Activated CD4-positive, alpha-beta T cell treated with anti-CD3 and anti-CD28 coated beads for 24 hours (primary cell): ENCODE data around the gene WNT11.
"Not testable (repeated sequence)": the region's sequence is repeated elsewhere in the genome, so short reads cannot be mapped to it uniquely, and the experiment has no call there.

Experiments used
- DNase-seq, 2 donors: peaks; one replicate each; pipeline ENCODE4 v3.0.0-alpha.2; 2020; ENCODE audit warnings: low read depth in 2 of 2

Gene WNT11

GRCh38 chr11:76201672-76202412, 4.5 kb downstream of the WNT11 start:
- no peak for DNase-seq

- DNase-seq: no peak
Measured at GRCh38 chr11:76201056-76201455, 5.2 kb downstream of the WNT11 start.

- no peak for DNase-seq
Measured at GRCh38 chr11:76200006-76200940, 6.0 kb downstream of the WNT11 start.

- not testable (repeated sequence) for DNase-seq
Measured at GRCh38 chr11:76198691-76199090, 7.6 kb downstream of the WNT11 start.

DNA sequence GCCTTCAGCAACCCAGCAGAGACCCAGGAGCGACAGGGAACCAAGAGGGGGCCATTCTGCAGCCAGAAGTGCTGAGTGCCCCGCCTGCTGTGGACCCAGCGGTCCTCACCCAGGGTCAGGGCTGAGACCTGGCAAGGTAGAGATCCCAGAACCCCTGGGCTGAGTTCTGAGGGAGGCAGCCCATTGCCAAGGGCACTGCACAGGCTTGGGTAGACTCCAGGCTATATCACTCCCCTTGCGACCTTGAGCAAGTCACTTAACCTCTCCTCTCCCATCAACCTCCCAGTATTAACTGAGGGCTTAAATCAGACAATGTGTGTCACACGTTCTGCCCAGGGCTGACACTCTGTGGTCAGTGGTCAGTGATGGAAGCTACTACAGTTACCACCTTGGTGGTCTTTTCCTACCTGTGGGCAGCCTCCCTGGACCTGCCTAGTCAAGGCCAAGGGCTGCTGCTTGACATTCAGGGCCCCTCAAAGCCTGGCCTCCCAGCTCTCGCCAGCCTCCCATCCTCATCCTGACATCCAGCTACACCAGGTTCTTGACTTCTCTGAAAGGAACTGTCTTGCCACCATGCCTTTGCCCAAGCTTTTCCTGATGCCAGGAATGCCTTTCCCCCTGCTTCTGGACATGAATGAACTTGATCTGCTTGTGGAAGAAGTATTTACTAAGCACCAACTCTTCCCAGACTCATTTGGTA, 8.2 kb downstream of the WNT11 start:
- no peak for DNase-seq

- DNase-seq: no peak
Measured at GRCh38 chr11:76197332-76197731, 9.0 kb downstream of the WNT11 start.

DNA sequence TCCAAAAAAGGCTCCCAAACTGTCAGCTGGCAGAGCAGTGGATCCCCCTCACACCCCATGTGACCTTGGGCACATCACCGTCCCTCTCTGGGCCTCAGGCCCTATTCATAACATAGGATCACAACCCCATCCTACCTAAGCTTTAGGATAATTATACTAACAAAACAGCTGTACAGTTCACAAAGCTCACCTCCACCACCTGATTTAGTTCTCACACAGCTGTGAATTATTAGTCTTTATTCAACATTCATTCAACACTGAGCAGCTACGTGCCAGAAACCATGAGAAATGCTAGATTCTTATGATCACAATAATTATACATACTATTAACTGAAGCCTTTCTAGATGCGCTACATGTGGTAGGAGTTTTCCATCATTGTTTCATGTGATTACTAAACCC, 9.5 kb downstream of the WNT11 start:
- DNase-seq: no peak

- DNase-seq: no peak
Measured at GRCh38 chr11:76194872-76195668, 11.2 kb downstream of the WNT11 start.

- DNase-seq: no peak
Measured at GRCh38 chr11:76193219-76193618, 13.1 kb downstream of the WNT11 start.

GRCh38 chr11:76190376-76190775, 15.9 kb downstream of the WNT11 start:
- no peak for DNase-seq

GRCh38 chr11:76189682-76190081, 16.6 kb downstream of the WNT11 start:
- DNase-seq: no peak

- no peak for DNase-seq
Measured at GRCh38 chr11:76188873-76189272, 17.4 kb downstream of the WNT11 start.

DNA sequence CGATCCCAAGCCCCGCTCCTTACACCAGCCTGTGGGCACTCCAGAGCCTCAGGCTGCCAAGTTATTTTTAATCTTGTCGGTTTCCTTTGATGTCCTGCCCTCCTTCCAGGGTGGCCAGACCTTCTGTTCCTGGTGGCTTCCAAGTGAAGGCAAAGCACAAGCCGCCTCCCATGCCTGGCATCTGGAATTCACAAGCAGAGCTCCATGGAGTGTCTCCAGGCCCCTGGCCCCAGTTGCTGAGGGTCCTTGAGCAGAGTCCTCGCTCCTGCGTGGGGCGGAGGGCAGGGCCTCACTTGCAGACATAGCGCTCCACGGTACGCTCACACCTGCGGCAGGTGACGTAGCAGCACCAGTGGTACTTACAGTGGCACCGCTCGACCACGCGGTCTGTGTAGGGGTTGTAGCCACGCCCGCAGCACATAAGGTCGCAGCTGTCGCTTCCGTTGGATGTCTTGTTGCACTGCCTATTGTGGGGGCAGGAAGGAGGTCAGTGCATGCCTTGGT, 19.5 kb downstream of the WNT11 start:
- no peak for DNase-seq

- no peak for DNase-seq
Measured at GRCh38 chr11:76185931-76186401, 20.3 kb downstream of the WNT11 start.

GRCh38 chr11:76185511-76185910, 20.8 kb downstream of the WNT11 start:
- no peak for DNase-seq

DNA sequence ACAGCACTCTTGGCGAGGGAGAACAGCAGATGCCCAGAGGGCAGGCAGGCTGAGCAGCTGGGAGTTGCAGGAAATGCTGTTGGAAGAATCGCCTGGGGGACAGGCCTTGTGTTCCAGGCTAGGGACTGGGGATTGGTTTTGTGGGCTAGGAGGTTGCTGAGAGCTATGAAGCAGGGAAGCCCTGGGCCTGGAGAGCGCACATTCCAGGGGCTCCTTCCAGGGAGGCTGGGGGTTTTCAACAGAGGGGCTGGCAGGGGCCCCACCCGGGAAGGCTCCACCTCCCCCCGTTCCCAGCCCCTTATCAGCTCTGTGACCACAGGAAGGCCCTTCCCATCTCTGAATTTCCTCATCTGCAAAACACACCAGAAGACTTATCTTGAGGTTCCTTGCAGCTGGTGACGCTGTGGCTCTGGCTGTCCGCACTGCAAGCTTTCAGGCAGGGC, 21.7 kb downstream of the WNT11 start:
- no peak for DNase-seq

DNA sequence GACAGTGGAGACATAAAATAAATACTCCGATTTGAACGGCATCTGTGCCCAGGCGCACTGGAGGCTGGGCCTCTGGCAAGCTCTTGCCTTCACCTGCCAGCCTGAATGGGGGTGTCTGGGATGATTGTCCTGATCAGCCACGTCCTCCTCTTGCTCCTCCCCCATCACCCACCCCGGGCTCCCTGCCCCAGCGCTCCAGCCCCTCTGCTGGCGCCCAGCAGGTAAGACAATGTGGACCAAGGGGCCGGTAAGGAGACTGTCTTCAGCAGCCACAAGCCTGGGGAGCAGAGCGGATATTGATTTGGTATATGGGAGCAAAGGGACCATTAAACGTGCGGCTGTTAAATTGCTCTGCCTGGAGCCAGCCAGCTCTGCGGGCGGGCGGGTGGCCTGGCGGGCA, 24.9 kb downstream of the WNT11 start:
- no peak for DNase-seq

DNA sequence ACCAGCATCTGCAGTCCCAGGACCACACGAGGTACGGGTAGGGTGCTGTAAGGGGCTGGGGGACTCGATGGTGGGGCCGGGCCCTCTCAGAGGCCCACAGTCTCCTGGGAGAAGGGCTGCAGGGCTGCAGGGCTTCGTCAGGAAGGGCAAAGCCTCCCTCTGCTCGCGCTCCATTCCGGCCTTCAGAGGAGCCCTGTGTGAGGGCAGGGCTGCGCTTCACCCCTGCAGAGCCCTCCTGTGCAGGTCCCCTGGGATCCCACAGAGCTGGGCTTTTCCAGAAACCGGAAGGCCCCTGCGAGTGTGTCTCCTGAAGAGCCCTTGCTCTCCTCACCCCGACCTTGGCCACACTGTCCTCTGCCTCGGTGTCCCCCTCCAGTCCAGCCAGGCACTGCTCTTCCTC, 27.2 kb downstream of the WNT11 start:
- no peak for DNase-seq

DNA sequence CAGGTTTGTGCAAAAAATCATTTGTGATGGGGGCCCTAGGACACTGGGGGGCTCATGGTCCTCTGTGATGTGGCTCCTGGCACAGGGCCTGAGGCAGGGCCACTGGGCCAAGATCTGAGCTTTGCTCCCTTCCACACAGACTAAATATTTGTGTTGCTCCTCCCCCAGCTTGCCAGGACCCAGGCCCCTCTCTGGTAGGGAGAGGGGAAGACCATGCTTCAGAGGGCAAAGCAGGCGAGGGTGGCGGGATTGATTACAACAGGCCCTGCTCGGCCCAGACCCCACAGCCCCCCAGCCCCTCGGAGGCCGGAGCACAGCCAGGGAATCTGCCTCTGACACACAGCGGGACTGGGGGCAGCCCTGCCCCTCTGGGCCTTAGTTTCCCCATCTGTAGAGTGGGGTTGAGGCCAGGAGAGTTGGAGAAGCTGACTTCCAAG, 29.0 kb downstream of the WNT11 start:
- DNase-seq: no peak

GRCh38 chr11:76176463-76176862, 29.8 kb downstream of the WNT11 start:
- no peak for DNase-seq

DNA sequence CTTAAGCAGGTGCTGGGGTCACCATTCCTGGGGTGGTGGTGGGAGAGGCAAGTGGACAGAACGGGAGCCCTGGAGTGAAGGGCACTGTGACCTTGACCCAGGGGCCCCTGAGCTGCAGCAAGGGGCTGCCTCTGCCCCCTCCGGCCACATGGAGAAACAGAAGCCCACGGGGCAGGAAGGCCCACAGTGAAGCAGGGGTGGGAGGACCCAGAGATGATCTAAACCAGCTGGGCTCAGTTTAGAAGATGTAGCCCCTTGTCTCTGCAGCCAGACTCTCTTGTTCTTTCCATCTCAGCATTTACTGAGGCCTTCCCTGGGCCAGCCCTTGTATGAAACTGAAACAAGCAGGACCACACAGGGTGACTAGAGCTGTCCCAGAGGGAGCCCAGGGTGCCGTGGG, 30.5 kb downstream of the WNT11 start:
- DNase-seq: no peak
